PC-9 (cell line): ENCODE data around the gene C19orf25. TPM values are rescaled to one million over a fixed set of nuclear protein-coding genes. Genes with fewer than 3 reads are reported as not detected.

Experiments
- BruUV-seq: library from RNA; stranded (reverse); fragments of 400-500 nt; replicated peaks from 2 replicates; lab custom pipeline; 2021; lab: Mats Ljungman, UMichigan
- CTCF ChIA-PET: fragments of 300-600 bp; sonication (Branson Sonifier 250); formaldehyde crosslinking; loops from one replicate; lab custom pipeline; 2022; ENCODE audit warnings: antibody characterized with exemption; lab: Charles Lee
- POLR2A ChIA-PET: fragments of 300-600 bp; sonication (Branson Sonifier 250); formaldehyde crosslinking; loops from one replicate; lab custom pipeline; 2022; ENCODE audit warnings: antibody characterized with exemption; ENCODE audit not compliant: unreplicated experiment; lab: Charles Lee
- DNase-seq, 2 experiments: peaks; one replicate each; pipeline versions ENCODE4 v3.0.0 to v3.0.0-alpha.2; 2015 to 2022; ENCODE audit warnings: mixed read lengths in 1 of 2
- H2AFZ ChIP-seq: fragments of 200-600 bp; sonication (generic); 2 replicates; pipeline ENCODE4 v1.8.1; 2017; ENCODE audit warnings: antibody characterized with exemption
- H3F3A ChIP-seq: fragments of 200-600 bp; sonication (generic); 2 replicates; pipeline ENCODE4 v1.8.1; 2017; ENCODE audit warnings: antibody characterized with exemption, mild to moderate bottlenecking, low read depth; ENCODE audit not compliant: insufficient read depth
- H3K27ac ChIP-seq: fragments of 200-600 bp; sonication (generic); 2 replicates; pipeline ENCODE4 v1.6.1; 2016; ENCODE audit warnings: mixed run types
- H3K27me3 ChIP-seq: fragments of 200-600 bp; sonication (generic); 2 replicates; pipeline ENCODE4 v1.6.1; 2016; ENCODE audit warnings: low read depth, mixed run types; ENCODE audit not compliant: insufficient read depth
- H3K36me3 ChIP-seq: fragments of 200-600 bp; sonication (generic); 2 replicates; pipeline ENCODE4 v1.6.1; 2016; ENCODE audit warnings: low read depth, mixed run types
- H3K4me1 ChIP-seq: fragments of 200-600 bp; sonication (generic); replicated peaks from 2 replicates; pipeline ENCODE4 v1.6.1; 2016; ENCODE audit warnings: mixed run types; ENCODE audit not compliant: insufficient read depth
- H3K4me2 ChIP-seq: fragments of 200-600 bp; sonication (generic); 2 replicates; pipeline ENCODE4 v1.6.1; 2017; ENCODE audit warnings: mixed run types
- H3K4me3 ChIP-seq: fragments of 200-600 bp; sonication (generic); 2 replicates; pipeline ENCODE4 v1.6.1; 2016; ENCODE audit warnings: mixed run types
- H3K79me2 ChIP-seq: fragments of 200-600 bp; sonication (generic); 2 replicates; pipeline ENCODE4 v1.6.1; 2017; ENCODE audit warnings: low read depth, mixed run types
- H3K9me2 ChIP-seq: fragments of 200-600 bp; sonication (generic); 2 replicates; pipeline ENCODE4 v1.8.1; 2017; ENCODE audit warnings: mild to moderate bottlenecking; ENCODE audit not compliant: insufficient read depth
- H3K9me3 ChIP-seq: fragments of 200-600 bp; sonication (generic); 2 replicates; pipeline ENCODE4 v1.8.1; 2016; ENCODE audit warnings: low read depth; ENCODE audit not compliant: insufficient read depth
- H4K20me1 ChIP-seq: fragments of 200-600 bp; sonication (generic); 2 replicates; pipeline ENCODE4 v1.8.1; 2017; ENCODE audit not compliant: insufficient read depth
- EZH2 ChIP-seq: fragments of 200-600 bp; sonication (generic); IDR thresholded peaks from 2 replicates; pipeline ENCODE4 v1.8.0; 2017; ENCODE audit warnings: antibody characterized with exemption, low read depth
- intact Hi-C: fragments of 100-400 bp; cut with micrococcal nuclease; formaldehyde crosslinking; loops from one replicate; pipeline ENCODE4 v1.10.0; 2022; ENCODE audit not compliant: unreplicated experiment
- total RNA-seq: library from RNA; stranded (reverse); gene quantifications from 2 replicates; pipeline ENCODE4 v1.2.3, GENCODE V29; 2021
- TF ChIP-seq, protein P1 (sequence below): fragments of 200-600 bp; sonication (generic); conservative IDR thresholded peaks from 2 replicates; pipeline ENCODE4 v1.6.1; 2017; ENCODE audit warnings: mixed run types, antibody characterized with exemption, mild to moderate bottlenecking, moderate library complexity

The C19orf25 gene
- total RNA-seq, 1 experiment from 2014 or later = 28.0 TPM

DNA sequence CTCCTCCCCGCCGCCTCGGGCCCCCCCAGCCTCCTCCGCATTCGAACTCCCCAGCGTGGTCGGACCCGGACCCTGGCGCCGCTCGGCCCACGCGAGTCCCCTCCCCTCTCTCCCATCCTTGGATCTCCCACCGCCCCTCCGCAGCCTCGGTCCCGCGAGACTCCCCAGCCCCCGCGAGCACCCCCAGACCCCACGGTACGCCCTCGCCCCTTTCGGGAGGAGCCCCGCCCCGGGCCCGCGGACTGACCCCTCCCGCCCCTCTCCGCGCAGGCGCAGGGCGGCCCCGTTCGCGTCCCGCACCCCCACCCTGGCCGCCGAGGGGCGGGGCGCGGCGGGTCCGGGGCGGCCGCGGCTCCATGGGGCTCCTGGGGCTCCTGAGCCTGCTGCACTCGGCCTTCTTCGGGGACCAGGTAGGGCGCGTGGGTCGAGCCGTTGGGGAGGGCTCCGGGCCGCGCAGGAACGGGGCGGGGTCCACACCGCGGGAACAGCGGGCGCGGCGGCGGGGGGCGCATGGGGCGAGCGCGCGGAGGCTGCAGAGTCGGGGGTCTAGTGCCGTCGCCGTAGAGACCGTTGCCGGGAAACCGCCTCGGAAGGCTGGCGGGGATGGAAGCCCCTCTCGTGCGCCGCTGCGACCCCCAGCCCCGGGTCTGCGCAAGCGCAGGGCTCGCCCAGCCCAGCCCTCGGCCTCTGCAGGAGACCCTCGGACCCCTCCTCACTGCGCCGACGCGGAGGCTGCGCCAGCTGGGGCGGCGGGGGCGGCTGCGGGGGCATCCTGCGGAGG lies 32.9 kb downstream of the C19orf25 start:
- ChIA-PET POLR2A (no interaction called here), CTCF (no interaction called here)
- H3K4me2 ChIP-seq = peak overlapping the region; percentile 72
- peaks cover 11% of the 10 kb centered on the region; the same call in 1 of the 2 replicates for H3K79me2 ChIP-seq
- intact Hi-C loops = loop anchor here (2.0 kb wide), 1 partner anchor 45 kb away; the partner anchor contains the start of genes PCSK4 and REEP6
- peak overlapping the region; percentile 51; the same call in 1 of the 2 replicates for H3K4me3 ChIP-seq
- peaks cover 38% of the 10 kb centered on the region for H3F3A ChIP-seq
- H3K27me3 ChIP-seq = no peaks in the 10 kb centered on the region
- no TSS peak for BruUV-seq
- no peak overlapping the region for H3K27ac ChIP-seq
- H3K9me3 ChIP-seq = no peaks in the 10 kb centered on the region
- peaks cover 16% of the 10 kb centered on the region for H4K20me1 ChIP-seq
- H3K9me2 ChIP-seq = no peaks in the 10 kb centered on the region
- TF ChIP-seq EZH2 = no peak
- TF ChIP-seq, protein P1, sequence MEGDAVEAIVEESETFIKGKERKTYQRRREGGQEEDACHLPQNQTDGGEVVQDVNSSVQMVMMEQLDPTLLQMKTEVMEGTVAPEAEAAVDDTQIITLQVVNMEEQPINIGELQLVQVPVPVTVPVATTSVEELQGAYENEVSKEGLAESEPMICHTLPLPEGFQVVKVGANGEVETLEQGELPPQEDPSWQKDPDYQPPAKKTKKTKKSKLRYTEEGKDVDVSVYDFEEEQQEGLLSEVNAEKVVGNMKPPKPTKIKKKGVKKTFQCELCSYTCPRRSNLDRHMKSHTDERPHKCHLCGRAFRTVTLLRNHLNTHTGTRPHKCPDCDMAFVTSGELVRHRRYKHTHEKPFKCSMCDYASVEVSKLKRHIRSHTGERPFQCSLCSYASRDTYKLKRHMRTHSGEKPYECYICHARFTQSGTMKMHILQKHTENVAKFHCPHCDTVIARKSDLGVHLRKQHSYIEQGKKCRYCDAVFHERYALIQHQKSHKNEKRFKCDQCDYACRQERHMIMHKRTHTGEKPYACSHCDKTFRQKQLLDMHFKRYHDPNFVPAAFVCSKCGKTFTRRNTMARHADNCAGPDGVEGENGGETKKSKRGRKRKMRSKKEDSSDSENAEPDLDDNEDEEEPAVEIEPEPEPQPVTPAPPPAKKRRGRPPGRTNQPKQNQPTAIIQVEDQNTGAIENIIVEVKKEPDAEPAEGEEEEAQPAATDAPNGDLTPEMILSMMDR = no peak
- no peak overlapping the region for H2AFZ ChIP-seq
- peaks cover under 1% of the 10 kb centered on the region; the same call in 1 of the 2 replicates for H3K36me3 ChIP-seq
- peaks cover 10% of the 10 kb centered on the region; the same call in 1 of the 2 replicates for H3K4me1 ChIP-seq
- peak in 1 of 2 experiments; percentile 61 for DNase-seq

DNA sequence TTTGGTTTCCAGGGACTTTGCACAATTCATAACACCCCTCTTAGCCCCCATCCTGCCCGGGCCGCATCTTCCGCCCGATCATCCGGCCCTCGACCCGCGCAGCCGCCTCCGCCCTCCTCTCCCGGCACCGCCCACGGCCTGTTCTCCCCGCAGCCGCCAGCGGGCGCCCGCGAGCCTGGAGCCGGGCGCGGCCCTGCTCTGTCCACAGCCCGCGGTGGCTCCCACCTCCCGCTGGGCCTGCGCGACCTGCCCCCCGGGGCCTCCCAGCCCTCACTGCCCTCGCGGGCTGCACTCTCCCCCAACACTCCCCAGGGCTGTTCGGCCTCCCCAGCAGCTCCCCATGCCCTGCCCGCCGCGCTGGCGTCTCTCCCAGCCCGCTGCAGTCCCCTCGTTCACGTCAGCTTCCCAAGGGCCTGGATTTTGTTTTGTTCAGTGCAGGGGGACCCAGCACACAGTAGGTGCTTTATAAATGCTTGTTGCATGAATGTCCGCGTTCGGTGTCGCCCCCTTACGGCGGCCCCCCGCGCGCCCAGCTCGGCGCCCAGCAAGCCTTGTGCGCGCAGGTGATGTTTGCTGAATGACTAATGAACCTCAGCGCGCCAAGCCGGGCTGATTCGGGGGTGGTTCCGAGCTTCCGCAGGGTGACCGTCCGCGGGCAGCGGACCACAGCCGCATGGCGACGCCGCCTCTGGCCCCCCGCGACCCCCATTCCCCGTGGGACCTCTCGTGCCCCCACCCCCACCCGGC lies 33.7 kb downstream of the C19orf25 start:
- BruUV-seq = no TSS peak
- peak; percentile 40 to 64 for DNase-seq

More for the DNA sequence above, 33.7 kb downstream of the C19orf25 start:
- Histone ChIP-seq H3K27ac (no peak overlapping the region), H3K27me3 (no peaks in the 10 kb centered on the region), H4K20me1 (peaks cover 24% of the 10 kb centered on the region), H3K4me1 (peaks cover 16% of the 10 kb centered on the region), H3K4me3 (peak overlapping the region; percentile 51; the same call in 1 of the 2 replicates), H3K79me2 (peaks cover 19% of the 10 kb centered on the region), H3K9me3 (no peaks in the 10 kb centered on the region), H3F3A (peaks cover 46% of the 10 kb centered on the region), H2AFZ (no peak overlapping the region), H3K9me2 (no peaks in the 10 kb centered on the region), H3K36me3 (peaks cover 8% of the 10 kb centered on the region), H3K4me2 (peak overlapping the region; percentile 72)
- POLR2A ChIA-PET = no interaction called here
- CTCF ChIA-PET = no interaction called here
- intact Hi-C loops = loop anchor here (2.0 kb wide), 1 partner anchor 45 kb away; the partner anchor contains the start of genes PCSK4 and REEP6
- TF ChIP-seq EZH2 = no peak
- TF ChIP-seq, protein P1 = peak; percentile 73
